Central memory CD8-positive, alpha-beta T cell (primary cell): ENCODE measurements around the gene COL24A1.
"Not testable (repeated sequence)": the region's sequence is repeated elsewhere in the genome, so short reads cannot be mapped to it uniquely, and the experiment has no call there.

Experiments
- ATAC-seq: fragments of 150-1000 bp; cut with Tn5 transposase; replicated peaks from 2 replicates; pipeline ENCODE4 v1.10.0; 2022; ENCODE audit warnings: mild to moderate bottlenecking, moderate FRiP score, moderate number of reproducible peaks; ENCODE audit not compliant: poor library complexity, severe bottlenecking; ENCODE audit errors: extremely low read depth
- DNase-seq, 2 donors: peaks; one replicate each; pipeline ENCODE4 v3.0.0; 2021; ENCODE audit warnings: low spot score in 2 of 2
- H3K27ac Mint-ChIP-seq: one replicate; pipeline ENCODE4 v1.8.0; 2022; ENCODE audit warnings: low read depth, mild to moderate bottlenecking, moderate library complexity, mixed read lengths
- H3K27me3 Mint-ChIP-seq: one replicate; pipeline ENCODE4 v1.8.0; 2022; ENCODE audit warnings: mixed read lengths
- H3K36me3 Mint-ChIP-seq: one replicate; pipeline ENCODE4 v1.8.0; 2022; ENCODE audit warnings: mild to moderate bottlenecking, moderate library complexity, mixed read lengths; ENCODE audit not compliant: insufficient read depth
- H3K4me1 Mint-ChIP-seq: one replicate; pipeline ENCODE4 v1.8.0; 2022; ENCODE audit warnings: mixed read lengths
- H3K4me3 Mint-ChIP-seq: one replicate; pipeline ENCODE4 v1.8.0; 2022; ENCODE audit warnings: mild to moderate bottlenecking, moderate library complexity, mixed read lengths
- H3K9me3 Mint-ChIP-seq: one replicate; pipeline ENCODE4 v1.8.0; 2022; ENCODE audit warnings: mixed read lengths

The COL24A1 gene

GRCh38 chr1:85833165-85833564 lies 323.4 kb downstream of the COL24A1 start:
- not testable (repeated sequence) for DNase-seq, H3K9me3 Mint-ChIP-seq, ATAC-seq, H3K36me3 Mint-ChIP-seq, H3K4me3 Mint-ChIP-seq, H3K27ac Mint-ChIP-seq, H3K4me1 Mint-ChIP-seq, H3K27me3 Mint-ChIP-seq

- H3K36me3 Mint-ChIP-seq: no peaks in the 10 kb centered on the region
- DNase-seq (no peak), ATAC-seq (no peak)
- no peaks in the 10 kb centered on the region for H3K4me1 Mint-ChIP-seq
- no peak overlapping the region for H3K4me3 Mint-ChIP-seq
- H3K27me3 Mint-ChIP-seq: no peaks in the 10 kb centered on the region
- H3K9me3 Mint-ChIP-seq: peaks cover 6% of the 10 kb centered on the region
- no peak overlapping the region for H3K27ac Mint-ChIP-seq
Measured at GRCh38 chr1:85830837-85831236, 325.7 kb downstream of the COL24A1 start.

- no peaks in the 10 kb centered on the region for H3K36me3 Mint-ChIP-seq
- no peaks in the 10 kb centered on the region for H3K27me3 Mint-ChIP-seq
- peaks cover under 1% of the 10 kb centered on the region for H3K9me3 Mint-ChIP-seq
- no peaks in the 10 kb centered on the region for H3K4me1 Mint-ChIP-seq
- ATAC-seq: no peak
- DNase-seq: no peak
- H3K4me3 Mint-ChIP-seq: no peak overlapping the region
- H3K27ac Mint-ChIP-seq: no peak overlapping the region
Measured at GRCh38 chr1:85824066-85824840, 332.3 kb downstream of the COL24A1 start.

- Mint-ChIP-seq H3K9me3 (no peaks in the 10 kb centered on the region), H3K4me3 (no peak overlapping the region), H3K36me3 (no peaks in the 10 kb centered on the region), H3K27me3 (no peaks in the 10 kb centered on the region), H3K4me1 (no peaks in the 10 kb centered on the region), H3K27ac (no peak overlapping the region)
- no peak for ATAC-seq
- DNase-seq: no peak
Measured at GRCh38 chr1:85822696-85823095, 333.9 kb downstream of the COL24A1 start.

- no peaks in the 10 kb centered on the region for H3K36me3 Mint-ChIP-seq
- no peaks in the 10 kb centered on the region for H3K27me3 Mint-ChIP-seq
- H3K4me1 Mint-ChIP-seq: no peaks in the 10 kb centered on the region
- no peak overlapping the region for H3K27ac Mint-ChIP-seq
- H3K4me3 Mint-ChIP-seq: no peak overlapping the region
- H3K9me3 Mint-ChIP-seq: no peaks in the 10 kb centered on the region
- no peak for ATAC-seq
- DNase-seq: no peak
Measured at GRCh38 chr1:85818371-85818770, 338.2 kb downstream of the COL24A1 start.

- H3K36me3 Mint-ChIP-seq: no peaks in the 10 kb centered on the region
- ATAC-seq (no peak), DNase-seq (no peak)
- no peaks in the 10 kb centered on the region for H3K4me1 Mint-ChIP-seq
- H3K9me3 Mint-ChIP-seq: peaks cover 1% of the 10 kb centered on the region
- no peaks in the 10 kb centered on the region for H3K27me3 Mint-ChIP-seq
- no peak overlapping the region for H3K4me3 Mint-ChIP-seq
- H3K27ac Mint-ChIP-seq: no peak overlapping the region
Measured at GRCh38 chr1:85816606-85817005, 340.0 kb downstream of the COL24A1 start.

GRCh38 chr1:85815906-85816305 lies 340.7 kb downstream of the COL24A1 start:
- DNase-seq (no peak), ATAC-seq (no peak)
- H3K27me3 Mint-ChIP-seq: no peaks in the 10 kb centered on the region
- no peaks in the 10 kb centered on the region for H3K4me1 Mint-ChIP-seq
- H3K36me3 Mint-ChIP-seq: no peaks in the 10 kb centered on the region
- H3K9me3 Mint-ChIP-seq: peaks cover 5% of the 10 kb centered on the region
- no peak overlapping the region for H3K27ac Mint-ChIP-seq
- H3K4me3 Mint-ChIP-seq: no peak overlapping the region

- ATAC-seq: no peak
- H3K9me3 Mint-ChIP-seq: peaks cover 19% of the 10 kb centered on the region
Measured at GRCh38 chr1:85806236-85806965, 350.2 kb downstream of the COL24A1 start.

GRCh38 chr1:85801520-85801919 lies 355.1 kb downstream of the COL24A1 start:
- Mint-ChIP-seq H3K27me3 (no peaks in the 10 kb centered on the region), H3K4me1 (no peaks in the 10 kb centered on the region), H3K27ac (no peak overlapping the region), H3K4me3 (no peak overlapping the region), H3K36me3 (no peaks in the 10 kb centered on the region), H3K9me3 (peaks cover 5% of the 10 kb centered on the region)
- DNase-seq: no peak
- ATAC-seq: no peak

More at GRCh38 chr1:85806236-85806965, 350.2 kb downstream of the COL24A1 start:
- Mint-ChIP-seq H3K4me3 (no peak overlapping the region), H3K36me3 (no peaks in the 10 kb centered on the region), H3K27ac (no peak overlapping the region), H3K4me1 (no peaks in the 10 kb centered on the region), H3K27me3 (no peaks in the 10 kb centered on the region)
- DNase-seq: no peak

- no peaks in the 10 kb centered on the region for H3K4me1 Mint-ChIP-seq
- H3K4me3 Mint-ChIP-seq: no peak overlapping the region
- no peak overlapping the region for H3K27ac Mint-ChIP-seq
- ATAC-seq (no peak), DNase-seq (no peak)
- no peaks in the 10 kb centered on the region for H3K27me3 Mint-ChIP-seq
- H3K9me3 Mint-ChIP-seq: peaks cover 5% of the 10 kb centered on the region
- H3K36me3 Mint-ChIP-seq: no peaks in the 10 kb centered on the region
Measured at GRCh38 chr1:85799737-85800136, 356.8 kb downstream of the COL24A1 start.

GRCh38 chr1:85798419-85798818 lies 358.2 kb downstream of the COL24A1 start:
- Mint-ChIP-seq H3K4me3 (no peak overlapping the region), H3K27ac (no peak overlapping the region), H3K27me3 (peaks cover 8% of the 10 kb centered on the region), H3K4me1 (no peaks in the 10 kb centered on the region), H3K36me3 (no peaks in the 10 kb centered on the region), H3K9me3 (peaks cover 5% of the 10 kb centered on the region)
- no peak for ATAC-seq
- DNase-seq: no peak

- H3K4me3 Mint-ChIP-seq, H3K27ac Mint-ChIP-seq, H3K4me1 Mint-ChIP-seq, DNase-seq, ATAC-seq, H3K36me3 Mint-ChIP-seq, H3K27me3 Mint-ChIP-seq, H3K9me3 Mint-ChIP-seq: not testable (repeated sequence)
Measured at GRCh38 chr1:85777021-85777420, 379.6 kb downstream of the COL24A1 start.

GRCh38 chr1:85762804-85763203 lies 393.8 kb downstream of the COL24A1 start:
- Mint-ChIP-seq H3K27me3 (no peaks in the 10 kb centered on the region), H3K4me1 (no peaks in the 10 kb centered on the region), H3K4me3 (no peak overlapping the region), H3K36me3 (no peaks in the 10 kb centered on the region), H3K9me3 (no peaks in the 10 kb centered on the region), H3K27ac (no peak overlapping the region)
- ATAC-seq (no peak), DNase-seq (no peak)
